Measurements from ENCODE around the gene PPP1R27. TPM values are rescaled to one million over a fixed set of nuclear protein-coding genes. Genes with fewer than 3 reads are reported as not detected.

PPP1R27 gene
- polyA plus RNA-seq, 3 donors: 0.22 to 1.5 (median 0.33) TPM

GRCh38 chr17:81807839-81808238 is 27.0 kb downstream of the PPP1R27 start:
- Histone ChIP-seq H3K9ac (ENCODE audit: insufficient read depth, low read length, poor library complexity, severe bottlenecking) (no peak overlapping the region), H3K4me3 (replicated peaks in 1 of 3; ENCODE audit: low read depth in 2 of 3, low read length in 3 of 3) (no peak overlapping the region), H3K27ac (ENCODE audit: low read depth in 1 of 2, low read length in 2 of 2) (no peak overlapping the region), H3K36me3 (replicated peaks in 1 of 2; ENCODE audit: control insufficient read depth in 1 of 2, insufficient read depth in 2 of 2, low read length in 2 of 2) (no peaks in the 10 kb centered on the region), H3K4me2 (replicated peaks; ENCODE audit: extremely low read depth, low read length, poor library complexity, severe bottlenecking) (no peak overlapping the region), H3K4me1 (ENCODE audit: control insufficient read depth in 1 of 2, insufficient read depth in 2 of 2, low read length in 2 of 2) (no peaks in the 10 kb centered on the region), H3K27me3 (ENCODE audit: control insufficient read depth in 2 of 2, insufficient read depth in 2 of 2, low read length in 2 of 2) (peaks cover 11 to 53% of the 10 kb centered on the region in 2 donors), H4K20me1 (ENCODE audit: insufficient read depth, low read length) (no peaks in the 10 kb centered on the region), H3K9me3 (replicated peaks in 1 of 2; ENCODE audit: control insufficient read depth in 1 of 2, insufficient read depth in 1 of 2, low read length in 2 of 2) (peaks cover 4 to 6% of the 10 kb centered on the region in 2 donors), H2AFZ (ENCODE audit: insufficient read depth, low read depth, low read length, poor library complexity, severe bottlenecking) (no peak overlapping the region), H3K79me2 (ENCODE audit: insufficient read depth, low read length) (no peaks in the 10 kb centered on the region)
- peaks cover 34 to 73% (median 56%) of the 10 kb centered on the region in 3 donors for H3K27me3 Mint-ChIP-seq (ENCODE audit: low read depth in 3 of 3)
- H3K9me3 Mint-ChIP-seq: peaks cover 0 to 8% (median 2%) of the 10 kb centered on the region in 7 donors
- H3K4me3 Mint-ChIP-seq: no peak overlapping the region
- WGBS (ENCODE audit: insufficient coverage): 61% methylated on average over 12 of the region's 13 CpGs
- H3K27ac Mint-ChIP-seq: no peak overlapping the region
- intact Hi-C loops (cut with micrococcal nuclease): no loop called here
- DNase-seq: no peak
- no peaks in the 10 kb centered on the region for H3K36me3 Mint-ChIP-seq
- TF ChIP-seq CTCF (IDR thresholded peaks at IDR 0.05): no peak
- no peaks in the 10 kb centered on the region for H3K4me1 Mint-ChIP-seq

- Histone ChIP-seq H3K9ac (ENCODE audit: insufficient read depth, low read length, poor library complexity, severe bottlenecking) (no peak overlapping the region), H3K27me3 (ENCODE audit: control insufficient read depth in 2 of 2, insufficient read depth in 2 of 2, low read length in 2 of 2) (peaks cover 13 to 58% of the 10 kb centered on the region in 2 donors), H3K4me2 (replicated peaks; ENCODE audit: extremely low read depth, low read length, poor library complexity, severe bottlenecking) (no peak overlapping the region), H3K4me1 (ENCODE audit: control insufficient read depth in 1 of 2, insufficient read depth in 2 of 2, low read length in 2 of 2) (no peaks in the 10 kb centered on the region), H3K36me3 (replicated peaks in 1 of 2; ENCODE audit: control insufficient read depth in 1 of 2, insufficient read depth in 2 of 2, low read length in 2 of 2) (no peaks in the 10 kb centered on the region), H3K79me2 (ENCODE audit: insufficient read depth, low read length) (no peaks in the 10 kb centered on the region), H2AFZ (ENCODE audit: insufficient read depth, low read depth, low read length, poor library complexity, severe bottlenecking) (no peak overlapping the region), H3K27ac (ENCODE audit: low read depth in 1 of 2, low read length in 2 of 2) (no peak overlapping the region), H4K20me1 (ENCODE audit: insufficient read depth, low read length) (no peaks in the 10 kb centered on the region), H3K9me3 (replicated peaks in 1 of 2; ENCODE audit: control insufficient read depth in 1 of 2, insufficient read depth in 1 of 2, low read length in 2 of 2) (peaks cover 4 to 10% of the 10 kb centered on the region in 2 donors), H3K4me3 (replicated peaks in 1 of 3; ENCODE audit: low read depth in 2 of 3, low read length in 3 of 3) (no peak overlapping the region)
- no peaks in the 10 kb centered on the region for H3K36me3 Mint-ChIP-seq
- TF ChIP-seq CTCF (IDR thresholded peaks at IDR 0.05): no peak
- DNase-seq: no peak
- no peaks in the 10 kb centered on the region for H3K4me1 Mint-ChIP-seq
- no peak overlapping the region for H3K27ac Mint-ChIP-seq
- H3K27me3 Mint-ChIP-seq (ENCODE audit: low read depth in 3 of 3): peaks cover 40 to 79% (median 62%) of the 10 kb centered on the region in 3 donors
- peaks cover 0 to 8% (median 2%) of the 10 kb centered on the region in 7 donors for H3K9me3 Mint-ChIP-seq
- no peak overlapping the region for H3K4me3 Mint-ChIP-seq
- WGBS (ENCODE audit: insufficient coverage): 61% methylated on average over 18 of the region's 18 CpGs
- intact Hi-C loops (cut with micrococcal nuclease): no loop called here
These were observed 27.6 kb downstream of the PPP1R27 start for GRCh38 chr17:81807210-81807719.
